Mammary epithelial cell (primary cell): ENCODE data around the gene NEFH.

Experiments used
- EZH2 ChIP-seq: IDR thresholded peaks from 2 replicates; pipeline ENCODE4 v1.6.1; 2012; ENCODE audit warnings: low read length, inconsistent platforms, borderline replicate concordance
- TF ChIP-seq, protein P1 (sequence below), 2 donors: IDR thresholded peaks in 1 of 2; conservative IDR thresholded peaks in 1 of 2; 2 replicates each; pipeline ENCODE4 v1.5.1; 2011 to 2012; ENCODE audit warnings: inconsistent platforms in 2 of 2, low read length in 2 of 2, mild to moderate bottlenecking in 2 of 2, control low read depth in 1 of 2, low read depth in 1 of 2; ENCODE audit not compliant: insufficient read depth in 1 of 2; ENCODE audit errors: extremely low read depth in 1 of 2

DNA sequence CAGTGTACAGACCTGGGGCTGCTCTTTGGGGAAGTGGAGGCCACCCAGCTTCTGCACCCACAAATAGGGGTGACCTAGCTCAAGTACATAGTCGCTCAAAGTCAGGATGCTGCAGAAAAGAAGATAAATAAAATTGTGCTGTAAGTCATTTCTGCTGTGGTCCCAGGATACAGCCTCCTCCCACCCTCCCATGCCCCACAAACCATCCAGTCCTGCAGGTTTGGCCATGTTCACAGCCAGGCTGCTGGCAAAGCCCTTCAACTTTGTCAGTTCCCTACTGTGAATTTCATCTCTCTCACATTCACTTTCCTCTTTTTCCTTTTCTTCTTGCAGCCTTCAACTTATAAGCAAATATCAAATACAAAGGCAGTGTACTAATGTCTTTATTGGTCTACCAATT, 40.0 kb downstream of the NEFH start:
- TF ChIP-seq, protein P1, sequence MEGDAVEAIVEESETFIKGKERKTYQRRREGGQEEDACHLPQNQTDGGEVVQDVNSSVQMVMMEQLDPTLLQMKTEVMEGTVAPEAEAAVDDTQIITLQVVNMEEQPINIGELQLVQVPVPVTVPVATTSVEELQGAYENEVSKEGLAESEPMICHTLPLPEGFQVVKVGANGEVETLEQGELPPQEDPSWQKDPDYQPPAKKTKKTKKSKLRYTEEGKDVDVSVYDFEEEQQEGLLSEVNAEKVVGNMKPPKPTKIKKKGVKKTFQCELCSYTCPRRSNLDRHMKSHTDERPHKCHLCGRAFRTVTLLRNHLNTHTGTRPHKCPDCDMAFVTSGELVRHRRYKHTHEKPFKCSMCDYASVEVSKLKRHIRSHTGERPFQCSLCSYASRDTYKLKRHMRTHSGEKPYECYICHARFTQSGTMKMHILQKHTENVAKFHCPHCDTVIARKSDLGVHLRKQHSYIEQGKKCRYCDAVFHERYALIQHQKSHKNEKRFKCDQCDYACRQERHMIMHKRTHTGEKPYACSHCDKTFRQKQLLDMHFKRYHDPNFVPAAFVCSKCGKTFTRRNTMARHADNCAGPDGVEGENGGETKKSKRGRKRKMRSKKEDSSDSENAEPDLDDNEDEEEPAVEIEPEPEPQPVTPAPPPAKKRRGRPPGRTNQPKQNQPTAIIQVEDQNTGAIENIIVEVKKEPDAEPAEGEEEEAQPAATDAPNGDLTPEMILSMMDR (conservative IDR thresholded peaks at IDR 0.05 in 1 of 2, IDR thresholded peaks at IDR 0.05 in 1 of 2; ENCODE audit: extremely low read depth in 1 of 2, insufficient read depth in 1 of 2, low read depth in 1 of 2, low read length in 2 of 2), result no peak
- no peak for TF ChIP-seq EZH2
